Stimulated activated CD4-positive, alpha-beta T cell treated with anti-CD3 and anti-CD28 coated beads, Interleukin-2, amount 100 ng/mL, for 24 hours (primary cell): ENCODE measurements around the gene TMEM222.

ENCODE experiments used
- DNase-seq, 2 donors: peaks; one replicate each; pipeline ENCODE4 v3.0.0-alpha.2; 2020

Gene TMEM222

GRCh38 chr1:27360159-27361043 is 38.4 kb downstream of the TMEM222 start:
- peak; percentile 50 to 57 for DNase-seq

GRCh38 chr1:27361044-27361402 is 39.1 kb downstream of the TMEM222 start:
- DNase-seq = no peak

GRCh38 chr1:27361553-27361952 is 39.6 kb downstream of the TMEM222 start:
- DNase-seq = no peak

- DNase-seq = no peak
Measured at GRCh38 chr1:27363766-27364695, 42.1 kb downstream of the TMEM222 start.

GRCh38 chr1:27364696-27365371 is 42.9 kb downstream of the TMEM222 start:
- no peak for DNase-seq

GRCh38 chr1:27365372-27366112 is 43.6 kb downstream of the TMEM222 start:
- peak; percentile 79 to 84 for DNase-seq

GRCh38 chr1:27366113-27366410 is 44.1 kb downstream of the TMEM222 start:
- DNase-seq = peak; percentile 80 to 90

- peak; percentile 42 to 75 for DNase-seq
Measured at GRCh38 chr1:27366411-27367159, 44.6 kb downstream of the TMEM222 start, which contains the start of gene MAP3K6. MAP3K6 (minus strand) TSS chr1:27366961; CDS start chr1:27366597, 364 bp downstream.

- no peak for DNase-seq
Measured at GRCh38 chr1:27367160-27367650, 45.2 kb downstream of the TMEM222 start.

- DNase-seq = no peak
Measured at GRCh38 chr1:27368869-27369582, 47.1 kb downstream of the TMEM222 start.

GRCh38 chr1:27372022-27372807 is 50.3 kb downstream of the TMEM222 start:
- DNase-seq = no peak

GRCh38 chr1:27372808-27373690 is 51.1 kb downstream of the TMEM222 start:
- no peak for DNase-seq

- DNase-seq = no peak
Measured at GRCh38 chr1:27374362-27375086, 52.6 kb downstream of the TMEM222 start, which contains the start of gene FCN3. FCN3 (minus strand) TSS chr1:27374824; CDS start chr1:27374818, 6 bp downstream.

- no peak for DNase-seq
Measured at GRCh38 chr1:27377760-27378495, 56.0 kb downstream of the TMEM222 start.

GRCh38 chr1:27379564-27380122 is 57.7 kb downstream of the TMEM222 start:
- no peak for DNase-seq

- DNase-seq = no peak
Measured at GRCh38 chr1:27380224-27380623, 58.3 kb downstream of the TMEM222 start.
